Globus pallidus (tissue), 1 donor: Measurements from ENCODE around the gene MECP2.

Experiments
- DNase-seq: peaks from one replicate; pipeline ENCODE4 v3.0.0-alpha.2; 2015; ENCODE audit warnings: low spot score

MECP2 gene

GRCh38 chrX:154033848-154034247 is 63.7 kb downstream of the MECP2 start:
- DNase-seq, result no peak

GRCh38 chrX:154032653-154033052 is 64.9 kb downstream of the MECP2 start:
- DNase-seq, result no peak

- no peak for DNase-seq
These were observed 65.4 kb downstream of the MECP2 start for GRCh38 chrX:154032160-154032559.

- no peak for DNase-seq
These were observed 66.7 kb downstream of the MECP2 start for GRCh38 chrX:154030715-154031305.

- DNase-seq, result peak; percentile 66
These were observed 67.3 kb downstream of the MECP2 start for GRCh38 chrX:154030266-154030665.

- no peak for DNase-seq
These were observed 68.1 kb downstream of the MECP2 start for GRCh38 chrX:154029439-154029838.

- no peak for DNase-seq
These were observed 68.9 kb downstream of the MECP2 start for GRCh38 chrX:154028502-154029184.

- no peak for DNase-seq
These were observed 69.5 kb downstream of the MECP2 start for GRCh38 chrX:154027986-154028385.

GRCh38 chrX:154027022-154027402 is 70.5 kb downstream of the MECP2 start:
- no peak for DNase-seq

- no peak for DNase-seq
These were observed 71.1 kb downstream of the MECP2 start for GRCh38 chrX:154026136-154027021.

- DNase-seq, result no peak
These were observed 72.3 kb downstream of the MECP2 start for GRCh38 chrX:154025230-154025629.

- no peak for DNase-seq
These were observed 73.2 kb downstream of the MECP2 start for GRCh38 chrX:154024271-154024670.

- DNase-seq, result no peak
These were observed 74.1 kb downstream of the MECP2 start for GRCh38 chrX:154023276-154024000.

GRCh38 chrX:154022108-154022507 is 75.4 kb downstream of the MECP2 start:
- DNase-seq, result no peak

GRCh38 chrX:154021131-154021611 is 76.3 kb downstream of the MECP2 start:
- DNase-seq, result no peak

GRCh38 chrX:154020536-154021115 is 76.9 kb downstream of the MECP2 start:
- no peak for DNase-seq

- peak; percentile 47 for DNase-seq
These were observed 77.6 kb downstream of the MECP2 start, which contains the start of gene IRAK1 for GRCh38 chrX:154019633-154020528. TSS of gene IRAK1 (minus strand) at chrX:154019902. CDS start at chrX:154019812, 90 bp downstream.

GRCh38 chrX:154019061-154019621 is 78.4 kb downstream of the MECP2 start:
- DNase-seq, result no peak

GRCh38 chrX:154018518-154019060 is 78.9 kb downstream of the MECP2 start:
- no peak for DNase-seq
